Upper lobe of left lung (tissue), 6 donors: ENCODE measurements around the gene KRT7. TPM values are rescaled to one million over a fixed set of nuclear protein-coding genes. Genes with fewer than 3 reads are reported as not detected.
A peak's percentile ranks its signal among the peaks of the same experiment; 100 is the strongest.

Experiments used
- ATAC-seq, 2 donors: fragments of 200-7000 bp; cut with Tn5 transposase; one replicate each; pipeline ENCODE4 v1.9.1; 2022; ENCODE audit warnings: mild to moderate bottlenecking in 2 of 2, moderate library complexity in 2 of 2; ENCODE audit not compliant: low FRiP score in 2 of 2
- DNase-seq, 2 donors: peaks; one replicate each; pipeline ENCODE4 v3.0.0-alpha.2; 2019 to 2020
- H3K27ac ChIP-seq, 4 donors: fragments of 200-600 bp; sonication (generic); one replicate each; pipeline ENCODE4 v1.5.1; 2016 to 2019
- H3K27me3 ChIP-seq, 4 donors: fragments of 200-600 bp; sonication (generic); one replicate each; pipeline ENCODE4 v1.5.1; 2017 to 2019
- H3K36me3 ChIP-seq, 4 donors: fragments of 200-600 bp; sonication (generic); one replicate each; pipeline ENCODE4 v1.5.1; 2016 to 2019
- H3K4me1 ChIP-seq, 4 donors: fragments of 200-600 bp; sonication (generic); one replicate each; pipeline ENCODE4 v1.5.1; 2018 to 2019
- H3K4me3 ChIP-seq, 4 donors: fragments of 200-600 bp; sonication (generic); one replicate each; pipeline ENCODE4 v1.5.1; 2017 to 2019; ENCODE audit warnings: mild to moderate bottlenecking in 2 of 4, moderate library complexity in 1 of 4
- H3K9me3 ChIP-seq, 4 donors: fragments of 200-600 bp; sonication (generic); one replicate each; pipeline ENCODE4 v1.5.1; 2018 to 2019
- EP300 ChIP-seq, 4 donors: sonication (generic); formaldehyde crosslinking; IDR thresholded peaks; one replicate each; pipeline ENCODE4 v1.5.1; 2017; ENCODE audit warnings: antibody characterized with exemption in 4 of 4, control low read depth in 2 of 4
- POLR2A ChIP-seq, 4 donors: fragments of 450-650 bp; IDR thresholded peaks; one replicate each; pipeline ENCODE4 v1.5.1; 2016 to 2017; ENCODE audit warnings: antibody characterized with exemption in 4 of 4, mild to moderate bottlenecking in 2 of 4
- POLR2AphosphoS5 ChIP-seq, 2 donors: sonication (generic); formaldehyde crosslinking; IDR thresholded peaks; one replicate each; pipeline ENCODE4 v1.5.1; 2017; ENCODE audit warnings: antibody characterized with exemption in 2 of 2
- WGBS, 2 donors: methylation state at CpG; one replicate each; pipeline ENCODE4 v1.1.5; 2017 to 2018; 5-methylcytosine and 5-hydroxymethylcytosine counted together
- total RNA-seq, 6 donors: library from RNA; depleted of rRNA in 4 of 6; stranded (reverse); fragments of >200 nt in 4 of 6; gene quantifications; one replicate each; pipeline versions ENCODE4 v1.1.0 to v1.2.1, GENCODE V29; 2016 to 2021
- TF ChIP-seq, protein P1 (sequence below), 6 experiments: fragments of 450-650 bp in 4 of 6; fragments of 200-600 bp in 2 of 6; sonication (generic) in 2 of 6; IDR thresholded peaks; one replicate each; pipeline ENCODE4 v1.5.1; 2016 to 2019; ENCODE audit warnings: antibody characterized with exemption in 6 of 6
- donor health status: DM: no; HTN: no; CAD: no; lungs with moderate emphysema.
- donor health status: DM: no; HTN: yes; CAD: no; lungs with severe emphysema.

KRT7 gene
- total RNA-seq, 6 donors from 2014 or later: 247 to 1,279 (median 821) TPM

DNA sequence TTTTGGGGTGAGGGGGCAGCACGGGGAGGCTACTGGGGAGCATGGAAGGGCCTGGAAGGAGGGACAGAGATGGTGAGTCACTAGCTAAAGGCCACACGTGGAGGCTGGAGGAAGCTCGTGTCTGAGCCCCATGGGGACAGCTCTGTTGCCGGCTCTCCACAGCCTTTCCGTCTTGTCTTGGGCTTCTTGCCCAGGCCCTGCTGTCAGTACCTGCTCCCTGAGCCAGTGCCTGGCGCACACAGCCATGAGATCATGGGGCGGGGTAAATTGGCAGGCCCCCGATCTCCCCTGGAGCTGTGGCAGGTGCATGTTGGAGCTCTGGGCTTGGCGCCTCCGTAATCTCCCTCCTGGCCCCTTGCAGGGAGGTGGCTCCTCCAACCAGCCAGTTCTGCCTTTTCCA, 25.1 kb upstream of the KRT7 start:
- Histone ChIP-seq H3K36me3 (no peaks in the 10 kb centered on the region), H3K9me3 (no peaks in the 10 kb centered on the region), H3K4me3 (no peak overlapping the region), H3K4me1 (peaks cover 12 to 22% (median 18%) of the 10 kb centered on the region in 4 donors), H3K27ac (no peak overlapping the region), H3K27me3 (no peaks in the 10 kb centered on the region)
- no peak for TF ChIP-seq POLR2A (IDR thresholded peaks at IDR 0.05)
- TF ChIP-seq, protein P1, sequence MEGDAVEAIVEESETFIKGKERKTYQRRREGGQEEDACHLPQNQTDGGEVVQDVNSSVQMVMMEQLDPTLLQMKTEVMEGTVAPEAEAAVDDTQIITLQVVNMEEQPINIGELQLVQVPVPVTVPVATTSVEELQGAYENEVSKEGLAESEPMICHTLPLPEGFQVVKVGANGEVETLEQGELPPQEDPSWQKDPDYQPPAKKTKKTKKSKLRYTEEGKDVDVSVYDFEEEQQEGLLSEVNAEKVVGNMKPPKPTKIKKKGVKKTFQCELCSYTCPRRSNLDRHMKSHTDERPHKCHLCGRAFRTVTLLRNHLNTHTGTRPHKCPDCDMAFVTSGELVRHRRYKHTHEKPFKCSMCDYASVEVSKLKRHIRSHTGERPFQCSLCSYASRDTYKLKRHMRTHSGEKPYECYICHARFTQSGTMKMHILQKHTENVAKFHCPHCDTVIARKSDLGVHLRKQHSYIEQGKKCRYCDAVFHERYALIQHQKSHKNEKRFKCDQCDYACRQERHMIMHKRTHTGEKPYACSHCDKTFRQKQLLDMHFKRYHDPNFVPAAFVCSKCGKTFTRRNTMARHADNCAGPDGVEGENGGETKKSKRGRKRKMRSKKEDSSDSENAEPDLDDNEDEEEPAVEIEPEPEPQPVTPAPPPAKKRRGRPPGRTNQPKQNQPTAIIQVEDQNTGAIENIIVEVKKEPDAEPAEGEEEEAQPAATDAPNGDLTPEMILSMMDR (IDR thresholded peaks at IDR 0.05): no peak
- no peak for TF ChIP-seq EP300 (IDR thresholded peaks at IDR 0.05)
- no peak for TF ChIP-seq POLR2AphosphoS5 (IDR thresholded peaks at IDR 0.05)
- DNase-seq: peak in 1 of 2 donors; percentile 69
- ATAC-seq: peak in 1 of 2 donors; percentile 50
- WGBS, 2 donors: 23 to 35% methylated on average over 7 to 8 of the region's 10 CpGs

DNA sequence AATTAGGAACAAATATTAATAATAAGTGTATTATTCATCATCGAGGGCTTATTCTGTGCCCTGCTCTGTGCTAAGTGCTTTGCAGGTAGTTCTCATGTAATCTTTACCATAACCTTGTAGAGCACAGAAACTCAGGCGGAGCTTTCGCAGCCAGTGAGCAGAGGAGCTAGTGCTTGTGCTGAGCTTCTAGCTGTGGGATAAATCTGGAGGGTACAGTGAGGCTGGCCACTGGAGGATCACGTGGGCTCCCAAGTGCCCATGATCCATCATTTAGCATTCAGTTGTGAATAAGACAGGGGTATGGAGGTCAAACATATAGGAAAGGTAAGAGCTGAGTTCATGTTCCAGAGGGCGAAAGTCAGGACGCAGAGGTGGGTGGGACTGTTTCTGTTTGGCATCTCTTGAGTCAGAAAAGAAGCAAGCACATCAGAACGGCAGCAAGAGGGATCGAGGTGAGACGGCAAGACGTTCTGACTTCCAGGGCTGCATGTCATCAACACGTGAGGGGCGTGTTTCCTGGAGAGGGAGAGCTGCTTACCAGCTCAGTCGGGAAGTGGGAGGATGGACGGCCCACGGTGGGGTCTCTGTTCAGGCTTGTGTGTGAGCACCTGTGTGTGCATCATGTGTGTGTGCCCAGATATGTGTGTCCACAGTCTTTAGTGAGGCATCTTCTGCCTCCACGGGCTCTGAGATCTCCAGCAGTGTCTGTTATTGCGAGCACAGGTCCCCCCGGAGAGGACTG, 24.4 kb upstream of the KRT7 start:
- Histone ChIP-seq H3K4me3 (no peak overlapping the region), H3K9me3 (no peaks in the 10 kb centered on the region), H3K4me1 (peaks cover 5 to 22% (median 19%) of the 10 kb centered on the region in 4 donors), H3K27me3 (no peaks in the 10 kb centered on the region), H3K27ac (no peak overlapping the region), H3K36me3 (no peaks in the 10 kb centered on the region)
- TF ChIP-seq, protein P1 (IDR thresholded peaks at IDR 0.05): no peak
- TF ChIP-seq POLR2A (IDR thresholded peaks at IDR 0.05): no peak
- TF ChIP-seq POLR2AphosphoS5 (IDR thresholded peaks at IDR 0.05): no peak
- no peak for TF ChIP-seq EP300 (IDR thresholded peaks at IDR 0.05)
- WGBS, 2 donors: 72 to 83% methylated on average over 18 of the region's 18 CpGs
- DNase-seq: no peak
- ATAC-seq: no peak

DNA sequence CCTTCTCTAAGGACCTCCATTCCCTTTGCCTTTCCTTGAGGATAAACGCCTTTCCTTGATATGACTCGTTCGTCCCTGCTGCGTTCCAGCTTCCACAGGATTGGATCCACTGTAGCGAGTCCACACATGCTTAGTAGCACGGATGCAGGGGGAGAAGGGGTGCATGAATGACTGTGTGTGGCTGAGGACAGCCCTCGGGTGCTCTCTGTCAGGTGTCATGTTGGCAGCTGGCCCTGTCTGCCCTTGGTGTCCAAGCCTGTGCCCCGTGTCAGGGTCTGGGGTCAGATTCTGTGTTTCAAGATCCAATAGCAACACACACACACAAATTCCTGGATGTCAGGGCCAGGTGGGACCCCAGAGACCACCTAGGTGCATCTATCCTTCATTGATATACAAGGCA, 23.7 kb upstream of the KRT7 start:
- Histone ChIP-seq H3K36me3 (no peaks in the 10 kb centered on the region), H3K9me3 (no peaks in the 10 kb centered on the region), H3K27ac (no peak overlapping the region), H3K4me3 (no peak overlapping the region), H3K4me1 (peaks cover 3 to 26% (median 19%) of the 10 kb centered on the region in 4 donors), H3K27me3 (no peaks in the 10 kb centered on the region)
- ATAC-seq (no peak), DNase-seq (no peak)
- WGBS, 2 donors: 72 to 84% methylated on average over 8 of the region's 8 CpGs
- TF ChIP-seq POLR2A (IDR thresholded peaks at IDR 0.05) (no peak), POLR2AphosphoS5 (IDR thresholded peaks at IDR 0.05) (no peak), EP300 (IDR thresholded peaks at IDR 0.05) (no peak)
- TF ChIP-seq, protein P1 (IDR thresholded peaks at IDR 0.05): no peak

DNA sequence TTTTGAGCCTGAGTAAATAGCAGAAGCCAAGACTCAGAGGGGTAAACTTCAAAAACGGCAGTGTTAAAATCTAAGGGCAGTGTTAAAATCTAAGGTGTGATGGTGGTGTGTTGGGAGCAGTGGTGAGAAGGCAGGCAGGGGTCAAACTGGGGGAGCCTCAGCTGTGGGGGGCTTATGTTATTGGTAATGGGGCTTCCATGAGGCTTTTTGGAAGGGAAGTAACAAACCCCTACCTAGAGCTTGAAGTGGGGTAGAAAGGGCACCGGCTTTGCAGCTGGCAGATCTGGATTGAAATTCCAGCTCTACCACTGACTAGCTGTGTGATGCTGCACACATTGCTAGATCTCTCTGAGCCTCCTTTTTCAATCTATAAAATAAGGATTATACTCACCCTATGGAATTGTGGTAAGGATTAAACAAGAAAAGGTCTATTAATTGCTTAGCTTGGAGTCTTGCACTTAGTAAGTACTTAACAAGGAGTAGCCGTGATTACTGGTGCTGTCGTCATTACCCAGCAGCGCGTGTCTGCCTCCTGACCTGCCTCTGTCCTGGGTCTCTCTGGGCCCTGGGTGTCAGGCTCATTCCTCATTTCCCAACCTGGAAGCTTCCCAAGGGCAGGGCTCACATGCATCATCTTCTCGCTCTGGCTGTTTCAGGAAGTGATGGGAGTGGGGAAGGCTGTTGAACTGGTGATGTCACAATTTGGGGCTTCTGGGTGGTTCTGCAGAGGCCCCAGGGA, 22.7 kb upstream of the KRT7 start:
- peak in 1 of 2 donors; percentile 57 for TF ChIP-seq POLR2AphosphoS5 (IDR thresholded peaks at IDR 0.05)
- TF ChIP-seq EP300 (IDR thresholded peaks at IDR 0.05): peak in 2 of 4 donors; percentile 76 to 81
- TF ChIP-seq, protein P1 (IDR thresholded peaks at IDR 0.05): no peak
- no peak for TF ChIP-seq POLR2A (IDR thresholded peaks at IDR 0.05)
- H3K36me3 ChIP-seq: no peaks in the 10 kb centered on the region
- peak in 1 of 2 donors; percentile 81 for DNase-seq
- peak in 1 of 2 donors; percentile 67 for ATAC-seq
- no peaks in the 10 kb centered on the region for H3K27me3 ChIP-seq
- H3K9me3 ChIP-seq: no peaks in the 10 kb centered on the region
- 61 to 77% methylated on average over 6 to 7 of the region's 7 CpGs for WGBS, 2 donors
- H3K4me3 ChIP-seq: no peak overlapping the region
- H3K4me1 ChIP-seq: peaks cover 3 to 32% (median 21%) of the 10 kb centered on the region in 4 donors
- no peak overlapping the region for H3K27ac ChIP-seq
